ENCODE measurements around the gene SPOPL. TPM values are rescaled to one million over a fixed set of nuclear protein-coding genes. Genes with fewer than 3 reads are reported as not detected.

Gene SPOPL
- total RNA-seq, 1 experiment from 2014 or later: 15.8 TPM

GRCh38 chr2:138565230-138565598 is 63.6 kb downstream of the SPOPL start:
- Mint-ChIP-seq H3K27me3 (ENCODE audit: insufficient read depth, unreplicated experiment) (no peaks in the 10 kb centered on the region), H3K4me1 (ENCODE audit: insufficient read depth, unreplicated experiment) (no peaks in the 10 kb centered on the region), H3K36me3 (ENCODE audit: insufficient read depth, unreplicated experiment) (peaks cover 54% of the 10 kb centered on the region), H3K4me3 (ENCODE audit: unreplicated experiment) (no peak overlapping the region), H3K9me3 (ENCODE audit: unreplicated experiment) (no peaks in the 10 kb centered on the region), H3K27ac (ENCODE audit: low read depth, unreplicated experiment) (no peak overlapping the region)
- ChIA-PET POLR2A (interaction anchor here (1.0 kb wide), 1 partner anchor 13 kb away, joined by 3 read pairs; no protein-coding TSS in a partner anchor), CTCF (interaction anchor here (0.6 kb wide), 1 partner anchor 665 kb away, joined by 3 read pairs; no protein-coding TSS in a partner anchor)
- intact Hi-C loops (cut with micrococcal nuclease): no loop called here
- peak; percentile 3 for DNase-seq (ENCODE audit: unreplicated experiment)
- TF ChIP-seq CTCF (IDR thresholded peaks at IDR 0.05; ENCODE audit: unreplicated experiment): no peak
- BruUV-seq (replicated peaks): no TSS peak

- no peak overlapping the region for H3K4me3 Mint-ChIP-seq (ENCODE audit: unreplicated experiment)
- DNase-seq (ENCODE audit: unreplicated experiment): no peak
- POLR2A ChIA-PET: interaction anchor here (1.2 kb wide), 1 partner anchor 25 kb away, joined by 3 read pairs; no protein-coding TSS in a partner anchor
Measured at GRCh38 chr2:138572318-138572717, 70.7 kb downstream of the SPOPL start.

GRCh38 chr2:138577066-138577465 is 75.5 kb downstream of the SPOPL start:
- no peak for TF ChIP-seq CTCF (IDR thresholded peaks at IDR 0.05; ENCODE audit: unreplicated experiment)
- CTCF ChIA-PET: interaction anchor here (0.7 kb wide), 1 partner anchor 211 kb away, joined by 4 read pairs; no protein-coding TSS in a partner anchor
- peaks cover 7% of the 10 kb centered on the region for H3K9me3 Mint-ChIP-seq (ENCODE audit: unreplicated experiment)
- POLR2A ChIA-PET: no interaction called here
- peaks cover 27% of the 10 kb centered on the region for H3K36me3 Mint-ChIP-seq (ENCODE audit: insufficient read depth, unreplicated experiment)
- no peak overlapping the region for H3K4me3 Mint-ChIP-seq (ENCODE audit: unreplicated experiment)
- DNase-seq (ENCODE audit: unreplicated experiment): no peak
- intact Hi-C loops (cut with micrococcal nuclease): no loop called here
- H3K27ac Mint-ChIP-seq (ENCODE audit: low read depth, unreplicated experiment): no peak overlapping the region
- H3K27me3 Mint-ChIP-seq (ENCODE audit: insufficient read depth, unreplicated experiment): no peaks in the 10 kb centered on the region
- no peaks in the 10 kb centered on the region for H3K4me1 Mint-ChIP-seq (ENCODE audit: insufficient read depth, unreplicated experiment)
- BruUV-seq (replicated peaks): no TSS peak

More at GRCh38 chr2:138572318-138572717, 70.7 kb downstream of the SPOPL start:
- Mint-ChIP-seq H3K27me3 (ENCODE audit: insufficient read depth, unreplicated experiment) (no peaks in the 10 kb centered on the region), H3K27ac (ENCODE audit: low read depth, unreplicated experiment) (no peak overlapping the region), H3K4me1 (ENCODE audit: insufficient read depth, unreplicated experiment) (no peaks in the 10 kb centered on the region), H3K36me3 (ENCODE audit: insufficient read depth, unreplicated experiment) (peaks cover 38% of the 10 kb centered on the region), H3K9me3 (ENCODE audit: unreplicated experiment) (no peaks in the 10 kb centered on the region)
- CTCF ChIA-PET: interaction anchor here (0.5 kb wide), 1 partner anchor 79 kb away, joined by 3 read pairs; no protein-coding TSS in a partner anchor
- intact Hi-C loops (cut with micrococcal nuclease): no loop called here
- no peak for TF ChIP-seq CTCF (IDR thresholded peaks at IDR 0.05; ENCODE audit: unreplicated experiment)
- BruUV-seq (replicated peaks): no TSS peak

GRCh38 chr2:138579556-138579955 is 78.0 kb downstream of the SPOPL start:
- ChIA-PET CTCF (interaction anchor here (0.6 kb wide), 2 partner anchors 187 to 246 kb away, joined by 3 to 4 read pairs; no protein-coding TSS in a partner anchor), POLR2A (no interaction called here)
- BruUV-seq (replicated peaks): no TSS peak
- intact Hi-C loops (cut with micrococcal nuclease): no loop called here
- H3K36me3 Mint-ChIP-seq (ENCODE audit: insufficient read depth, unreplicated experiment): peaks cover 26% of the 10 kb centered on the region
- no peaks in the 10 kb centered on the region for H3K4me1 Mint-ChIP-seq (ENCODE audit: insufficient read depth, unreplicated experiment)
- H3K4me3 Mint-ChIP-seq (ENCODE audit: unreplicated experiment): no peak overlapping the region
- H3K9me3 Mint-ChIP-seq (ENCODE audit: unreplicated experiment): peaks cover 7% of the 10 kb centered on the region
- H3K27me3 Mint-ChIP-seq (ENCODE audit: insufficient read depth, unreplicated experiment): no peaks in the 10 kb centered on the region
- no peak overlapping the region for H3K27ac Mint-ChIP-seq (ENCODE audit: low read depth, unreplicated experiment)
- no peak for TF ChIP-seq CTCF (IDR thresholded peaks at IDR 0.05; ENCODE audit: unreplicated experiment)
- no peak for DNase-seq (ENCODE audit: unreplicated experiment)
